LNCAP (cell line): ENCODE data around the gene TMTC2.

Experiments
- TF ChIP-seq, protein P1 (sequence below): fragments of 450-650 bp; IDR thresholded peaks from 2 replicates; pipeline ENCODE4 v1.5.1; 2017; ENCODE audit warnings: mild to moderate bottlenecking

The TMTC2 gene

DNA sequence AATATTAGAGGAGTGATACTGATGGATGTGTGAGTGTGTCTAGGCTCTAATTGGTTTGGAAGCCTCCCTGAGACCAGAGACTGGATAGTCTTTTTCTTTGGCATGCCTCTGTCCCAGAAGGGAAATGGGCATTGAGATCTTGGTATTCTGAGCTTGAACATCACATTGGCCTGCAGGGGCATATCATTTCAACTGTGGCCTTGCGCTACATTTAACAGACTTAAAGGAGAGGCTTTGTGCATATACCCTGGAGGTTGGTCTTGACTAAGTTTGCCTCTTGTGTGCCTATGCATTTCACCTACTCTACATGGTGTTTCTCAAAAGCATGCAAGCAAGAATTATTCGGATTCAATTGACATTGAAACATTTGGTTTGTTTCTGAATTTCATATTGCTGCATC, 185.4 kb downstream of the TMTC2 start:
- TF ChIP-seq, protein P1, sequence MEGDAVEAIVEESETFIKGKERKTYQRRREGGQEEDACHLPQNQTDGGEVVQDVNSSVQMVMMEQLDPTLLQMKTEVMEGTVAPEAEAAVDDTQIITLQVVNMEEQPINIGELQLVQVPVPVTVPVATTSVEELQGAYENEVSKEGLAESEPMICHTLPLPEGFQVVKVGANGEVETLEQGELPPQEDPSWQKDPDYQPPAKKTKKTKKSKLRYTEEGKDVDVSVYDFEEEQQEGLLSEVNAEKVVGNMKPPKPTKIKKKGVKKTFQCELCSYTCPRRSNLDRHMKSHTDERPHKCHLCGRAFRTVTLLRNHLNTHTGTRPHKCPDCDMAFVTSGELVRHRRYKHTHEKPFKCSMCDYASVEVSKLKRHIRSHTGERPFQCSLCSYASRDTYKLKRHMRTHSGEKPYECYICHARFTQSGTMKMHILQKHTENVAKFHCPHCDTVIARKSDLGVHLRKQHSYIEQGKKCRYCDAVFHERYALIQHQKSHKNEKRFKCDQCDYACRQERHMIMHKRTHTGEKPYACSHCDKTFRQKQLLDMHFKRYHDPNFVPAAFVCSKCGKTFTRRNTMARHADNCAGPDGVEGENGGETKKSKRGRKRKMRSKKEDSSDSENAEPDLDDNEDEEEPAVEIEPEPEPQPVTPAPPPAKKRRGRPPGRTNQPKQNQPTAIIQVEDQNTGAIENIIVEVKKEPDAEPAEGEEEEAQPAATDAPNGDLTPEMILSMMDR: no peak

DNA sequence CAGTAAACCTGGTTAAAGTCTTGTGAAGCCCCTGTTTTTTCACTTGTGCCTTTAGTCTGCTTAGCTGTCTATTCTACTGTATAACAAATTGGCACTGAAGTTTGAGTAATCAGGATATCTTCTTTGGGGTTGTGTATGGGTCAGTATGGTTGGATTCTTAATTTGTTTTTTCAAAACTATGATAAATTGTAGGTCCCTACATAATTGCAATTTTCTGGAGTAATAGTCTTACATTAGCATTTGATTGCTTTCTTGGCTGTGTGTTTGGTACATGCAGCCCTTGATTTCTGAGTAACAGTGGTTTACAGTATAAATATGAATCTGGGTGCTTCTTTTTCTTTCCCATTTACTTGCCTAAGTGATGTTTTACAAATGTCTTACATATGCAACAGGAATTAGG, 186.6 kb downstream of the TMTC2 start:
- TF ChIP-seq, protein P1: no peak

DNA sequence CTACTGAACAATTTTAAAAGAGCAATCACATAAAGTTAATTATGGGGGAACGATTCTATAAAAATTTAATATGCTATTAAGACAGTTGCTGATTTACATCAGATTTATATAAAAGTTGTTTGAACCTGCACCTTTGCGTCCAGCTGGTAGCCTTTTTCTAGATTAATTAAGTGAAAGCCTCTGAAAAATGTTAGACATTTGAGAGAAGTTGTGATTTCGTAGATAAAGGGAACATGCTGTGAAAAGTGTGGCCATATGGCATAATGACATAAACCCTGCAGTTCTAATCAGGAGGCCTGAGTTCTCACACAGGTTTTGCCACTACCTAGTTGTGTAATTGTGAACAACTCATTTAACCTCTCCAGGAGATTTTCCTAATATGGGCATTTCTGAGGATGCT, 187.2 kb downstream of the TMTC2 start:
- TF ChIP-seq, protein P1: no peak

DNA sequence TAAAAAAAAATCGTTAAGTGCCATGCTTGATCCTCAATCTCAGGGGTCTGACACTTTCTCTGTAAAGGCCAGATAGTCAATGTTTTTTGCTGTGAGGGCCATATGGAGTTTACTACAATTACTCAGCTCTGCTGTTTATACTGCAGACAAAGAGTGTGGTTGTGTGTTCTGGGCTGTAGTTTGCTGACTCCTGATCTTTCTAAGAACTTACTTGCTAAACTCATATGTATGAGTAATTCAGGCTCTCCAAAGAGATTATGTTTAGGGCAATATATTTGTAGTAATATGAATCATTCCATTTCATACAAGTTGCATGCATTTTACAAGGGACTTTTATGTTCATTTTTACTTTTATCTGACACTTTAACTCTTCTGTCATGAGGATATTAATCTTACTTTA, 188.2 kb downstream of the TMTC2 start:
- TF ChIP-seq, protein P1: no peak

DNA sequence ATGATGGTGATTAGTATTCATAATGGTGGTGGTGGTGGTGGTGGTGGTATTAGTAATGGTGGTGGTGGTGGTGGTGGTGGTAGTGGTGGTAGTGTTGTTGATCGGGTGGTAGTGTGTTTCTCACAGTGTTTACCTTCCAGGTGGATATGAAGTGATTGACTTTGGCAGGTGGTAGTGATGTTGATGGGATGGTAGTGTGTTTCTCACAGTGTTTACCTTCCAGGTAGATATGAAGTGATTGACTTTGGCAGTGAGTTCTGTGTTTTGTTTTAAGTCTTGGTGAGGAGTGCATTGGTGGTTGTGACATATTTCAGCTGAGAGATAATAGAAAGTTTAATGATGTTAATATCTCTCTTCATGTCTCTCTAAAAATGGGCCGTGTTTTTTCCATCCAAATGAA, 189.4 kb downstream of the TMTC2 start:
- TF ChIP-seq, protein P1: no peak

DNA sequence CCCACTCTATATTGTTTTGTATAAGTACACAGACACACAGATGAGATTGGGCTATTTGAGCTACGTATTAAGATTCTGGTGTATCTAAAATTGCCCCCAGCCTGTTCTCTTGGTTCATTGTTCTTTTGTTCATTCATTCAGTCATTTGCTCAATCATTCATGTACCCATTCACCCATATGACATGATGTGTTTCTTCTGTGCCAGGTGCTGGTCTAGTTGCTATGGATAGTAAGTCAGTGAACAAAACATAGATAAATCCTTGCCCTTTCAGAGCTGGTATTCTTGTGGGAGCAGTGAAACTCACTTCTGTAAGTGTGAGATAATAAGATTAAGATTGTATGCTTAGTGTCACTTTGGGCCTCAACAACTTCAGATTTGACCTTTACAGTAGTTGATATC, 191.3 kb downstream of the TMTC2 start:
- TF ChIP-seq, protein P1: no peak

DNA sequence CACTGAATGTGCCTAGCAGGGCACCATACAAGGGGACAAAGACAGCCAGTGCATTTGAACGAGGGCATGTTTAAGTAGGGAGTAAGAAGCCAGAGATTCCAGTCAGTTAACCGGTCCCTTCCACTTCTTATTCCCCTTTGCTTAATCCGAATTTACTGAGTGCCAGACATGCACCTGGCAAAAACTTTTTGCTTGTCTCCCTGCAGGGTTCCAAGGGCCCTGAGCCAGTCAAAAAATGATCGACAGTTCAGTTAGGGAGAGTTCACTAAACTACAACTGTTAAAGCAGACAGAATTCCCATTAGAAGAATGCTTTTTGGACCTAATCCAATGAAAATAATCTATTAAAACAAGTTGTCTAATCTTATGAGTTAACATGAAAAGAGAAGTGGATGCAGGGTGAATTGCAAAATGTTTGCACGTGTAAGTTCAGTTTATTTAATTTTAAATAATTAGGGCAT, 193.8 kb downstream of the TMTC2 start:
- TF ChIP-seq, protein P1: no peak
